AG04450 (cell line): Measurements from ENCODE around the gene SLC22A3. TPM values are rescaled to one million over a fixed set of nuclear protein-coding genes. Genes with fewer than 3 reads are reported as not detected.

ENCODE experiments used
- CTCF ChIA-PET: fragments of 300-600, 350-600 bp; formaldehyde crosslinking; extraction: SDS; loops from one replicate; lab custom pipeline; 2022; ENCODE audit warnings: antibody characterized with exemption, inconsistent platforms; lab: Charles Lee
- POLR2A ChIA-PET: fragments of 350-600 bp; formaldehyde crosslinking; extraction: SDS; loops from one replicate; lab custom pipeline; 2021; ENCODE audit warnings: antibody characterized with exemption, inconsistent platforms; lab: Yijun Ruan, JAX
- DNase-seq: peaks from one replicate; pipeline ENCODE4 v3.0.0-alpha.2; 2011; ENCODE audit warnings: low read depth, low spot score
- H3K27ac ChIP-seq: one replicate; pipeline ENCODE4 v1.5.1; 2012; ENCODE audit warnings: low read depth, low read length, control low read depth
- H3K27me3 ChIP-seq: one replicate; pipeline ENCODE4 v1.6.0; 2012; ENCODE audit warnings: low read length; ENCODE audit not compliant: control insufficient read depth, insufficient read depth
- H3K4me3 ChIP-seq: 2 replicates; pipeline ENCODE4 v1.5.1; 2011; ENCODE audit warnings: mild to moderate bottlenecking, low read depth, low read length, control low read depth
- H3K9me3 ChIP-seq: 2 replicates; pipeline ENCODE4 v1.5.1; 2012; ENCODE audit warnings: low read length; ENCODE audit not compliant: control insufficient read depth, insufficient read depth
- CTCF ChIP-seq: IDR thresholded peaks from 2 replicates; pipeline ENCODE4 v1.5.1; 2011; ENCODE audit warnings: low read depth, low read length, control low read depth, inconsistent platforms
- polyA plus RNA-seq: library from polyadenylated mRNA; depleted of rRNA; stranded (reverse); fragments of >200 nt; gene quantifications from 2 replicates; pipeline ENCODE4 v1.2.3, GENCODE V29; 2011

The SLC22A3 gene
- polyA plus RNA-seq, 1 experiment = 0.07 TPM

- Histone ChIP-seq H3K4me3 (no peak overlapping the region), H3K27ac (no peak overlapping the region), H3K9me3 (peaks cover 5% of the 10 kb centered on the region; the same call in 1 of the 2 replicates), H3K27me3 (no peaks in the 10 kb centered on the region)
- DNase-seq = no peak
- no peak for TF ChIP-seq CTCF
- POLR2A ChIA-PET = no interaction called here
- CTCF ChIA-PET = no interaction called here
Observed at GRCh38 chr6:160333841-160334240, 14.3 kb upstream of the SLC22A3 start.

DNA sequence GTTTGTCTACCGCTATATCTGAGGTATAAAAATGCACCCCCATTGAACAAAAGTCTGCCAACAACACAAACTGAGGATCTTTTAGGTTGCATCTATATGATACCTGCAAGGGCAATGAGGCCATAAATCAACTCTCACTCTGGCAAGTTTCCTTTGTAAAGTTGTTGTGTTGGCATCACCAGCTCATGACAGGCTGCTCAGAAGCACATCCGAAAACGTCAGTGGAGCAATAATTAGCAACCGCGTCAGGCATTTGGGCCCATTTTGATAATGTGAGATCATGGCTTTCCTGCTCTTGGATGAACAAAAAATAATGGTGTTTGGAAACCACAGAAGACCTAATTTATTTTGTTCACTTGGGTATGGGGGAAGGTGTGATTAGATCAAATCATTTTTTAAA lies 12.0 kb upstream of the SLC22A3 start:
- no peak for TF ChIP-seq CTCF
- DNase-seq = no peak
- H3K27ac ChIP-seq = no peak overlapping the region
- ChIA-PET CTCF (no interaction called here), POLR2A (no interaction called here)
- H3K4me3 ChIP-seq = no peak overlapping the region
- no peaks in the 10 kb centered on the region for H3K9me3 ChIP-seq
- no peaks in the 10 kb centered on the region for H3K27me3 ChIP-seq

GRCh38 chr6:160337301-160337700 lies 10.9 kb upstream of the SLC22A3 start:
- no peaks in the 10 kb centered on the region for H3K9me3 ChIP-seq
- no peak overlapping the region for H3K4me3 ChIP-seq
- DNase-seq = no peak
- no peak overlapping the region for H3K27ac ChIP-seq
- no peak for TF ChIP-seq CTCF
- H3K27me3 ChIP-seq = no peaks in the 10 kb centered on the region
- ChIA-PET CTCF (no interaction called here), POLR2A (no interaction called here)

GRCh38 chr6:160337991-160338390 lies 10.2 kb upstream of the SLC22A3 start:
- POLR2A ChIA-PET = no interaction called here
- no peak for DNase-seq

GRCh38 chr6:160343144-160343543 lies 5.0 kb upstream of the SLC22A3 start:
- Histone ChIP-seq H3K4me3 (no peak overlapping the region), H3K9me3 (no peaks in the 10 kb centered on the region; the same call in 1 of the 2 replicates), H3K27me3 (peaks cover 5% of the 10 kb centered on the region), H3K27ac (no peak overlapping the region)
- no peak for DNase-seq
- POLR2A ChIA-PET = no interaction called here
- CTCF ChIA-PET = no interaction called here
- no peak for TF ChIP-seq CTCF

More at GRCh38 chr6:160337991-160338390, 10.2 kb upstream of the SLC22A3 start:
- TF ChIP-seq CTCF = no peak
- Histone ChIP-seq H3K27me3 (no peaks in the 10 kb centered on the region), H3K4me3 (no peak overlapping the region), H3K27ac (no peak overlapping the region), H3K9me3 (no peaks in the 10 kb centered on the region)
- CTCF ChIA-PET = no interaction called here
